ENCODE measurements around the gene ZRANB3.

- no peak for TF ChIP-seq CTCF (IDR thresholded peaks at IDR 0.05)
- no peak for TF ChIP-seq POLR2A (IDR thresholded peaks at IDR 0.05)
Measured at GRCh38 chr2:135218426-135218825, 312.6 kb downstream of the ZRANB3 start.

Data from tibial nerve (tissue), 3 donors.